GM12878 (cell line): Measurements from ENCODE around the gene PHEX. TPM values are rescaled to one million over a fixed set of nuclear protein-coding genes. Genes with fewer than 3 reads are reported as not detected.

Experiments used
- ATAC-seq: fragments of 200-7000 bp; cut with Tn5 transposase; 3 replicates; pipeline ENCODE4 v1.9.1; 2020; ENCODE audit warnings: mild to moderate bottlenecking, moderate library complexity
- BruUV-seq: library from RNA; stranded (reverse); fragments of 400-500 nt; replicated peaks from 2 replicates; lab custom pipeline; 2021; lab: Mats Ljungman, UMichigan
- CTCF ChIA-PET: fragments of 300-600 bp; sonication (Branson Sonifier 250); formaldehyde crosslinking; extraction: SDS; loops from one replicate; lab custom pipeline; 2021; ENCODE audit warnings: inconsistent platforms; lab: Yijun Ruan, JAX
- POLR2A ChIA-PET: fragments of 350-600 bp; formaldehyde crosslinking; extraction: SDS; loops from one replicate; lab custom pipeline; 2021; ENCODE audit warnings: inconsistent platforms; lab: Charles Lee
- RAD21 ChIA-PET: fragments of 300-600 bp; sonication (Branson Sonifier 250); formaldehyde crosslinking; loops from one replicate; lab custom pipeline; 2023; ENCODE audit warnings: antibody characterized with exemption; ENCODE audit not compliant: unreplicated experiment; lab: Charles Lee
- SMC1A ChIA-PET: fragments of 300-600 bp; sonication (Branson Sonifier 250); formaldehyde crosslinking; loops from one replicate; lab custom pipeline; 2023; ENCODE audit not compliant: unreplicated experiment, uncharacterized antibody; lab: Charles Lee
- DNase-seq: peaks from one replicate; pipeline ENCODE4 v3.0.0-alpha.2; 2011; ENCODE audit warnings: low read depth, low spot score
- FAIRE-seq: peaks from 3 replicates; lab custom pipeline; 2011; peaks lifted over from hg19 to GRCh38; lab: Jason Lieb, UNC
- H2AFZ ChIP-seq: 2 replicates; pipeline ENCODE4 v1.6.0; 2011; ENCODE audit warnings: low read depth, low read length, control low read depth; ENCODE audit not compliant: control insufficient read depth
- H3K27ac ChIP-seq: 2 replicates; pipeline ENCODE4 v1.5.1; 2011; ENCODE audit warnings: control low read depth; ENCODE audit not compliant: control insufficient read depth, insufficient read depth
- H3K27me3 ChIP-seq, 2 experiments: replicated peaks in 1 of 2; 2 replicates each; pipeline versions ENCODE4 v1.6.0 to v1.6.1; 2011; ENCODE audit warnings: low read length in 1 of 2; ENCODE audit not compliant: control insufficient read depth in 2 of 2, insufficient read depth in 2 of 2
- H3K36me3 ChIP-seq, 2 experiments: 2 replicates each; pipeline ENCODE4 v1.5.1; 2011; ENCODE audit warnings: low read length in 1 of 2; ENCODE audit not compliant: control insufficient read depth in 2 of 2, insufficient read depth in 2 of 2
- H3K4me1 ChIP-seq: 2 replicates; pipeline ENCODE4 v1.6.1; 2011; ENCODE audit warnings: mild to moderate bottlenecking, low read length, moderate library complexity, mixed read lengths; ENCODE audit not compliant: control insufficient read depth, insufficient read depth
- H3K4me2 ChIP-seq: 2 replicates; pipeline ENCODE4 v1.6.0; 2011; ENCODE audit warnings: control low read depth; ENCODE audit not compliant: control insufficient read depth, insufficient read depth
- H3K4me3 ChIP-seq: fragments of 200-600 bp; sonication (generic); 2 replicates; pipeline ENCODE4 v1.5.1; 2016
- H3K79me2 ChIP-seq: 2 replicates; pipeline ENCODE4 v1.6.0; 2011; ENCODE audit warnings: low read length; ENCODE audit not compliant: control insufficient read depth, insufficient read depth
- H3K9ac ChIP-seq: 2 replicates; pipeline ENCODE4 v1.8.0; 2011; ENCODE audit warnings: low read length, control low read depth, mixed read lengths; ENCODE audit not compliant: control insufficient read depth, insufficient read depth
- H3K9me3 ChIP-seq: replicated peaks from 3 replicates; pipeline ENCODE4 v1.5.1; 2011; ENCODE audit warnings: mild to moderate bottlenecking, low read length; ENCODE audit not compliant: control insufficient read depth, insufficient read depth
- H4K20me1 ChIP-seq: 2 replicates; pipeline ENCODE4 v1.6.0; 2011; ENCODE audit not compliant: control insufficient read depth, insufficient read depth
- BHLHE40 ChIP-seq, 2 experiments: fragments of 450-650 bp in 1 of 2; IDR thresholded peaks; 2 replicates each; pipeline ENCODE4 v1.6.1; 2011 to 2017; ENCODE audit warnings: low read depth in 2 of 2, borderline replicate concordance in 1 of 2, improper control_type of control experiment in 1 of 2, low read length in 1 of 2, mild to moderate bottlenecking in 1 of 2
- IKZF2 ChIP-seq, 2 experiments: fragments of 450-650 bp; IDR thresholded peaks; 2 replicates each; pipeline ENCODE4 v1.6.1; 2017; ENCODE audit warnings: mild to moderate bottlenecking in 2 of 2, moderate library complexity in 2 of 2
- JUNB ChIP-seq: IDR thresholded peaks from 2 replicates; pipeline ENCODE4 v1.6.1; 2016; ENCODE audit warnings: antibody characterized with exemption, mild to moderate bottlenecking
- NFYB ChIP-seq: IDR thresholded peaks from 2 replicates; pipeline ENCODE4 v1.6.1; 2011; ENCODE audit warnings: low read depth, mild to moderate bottlenecking, low read length, improper control_type of control experiment, moderate library complexity; ENCODE audit not compliant: insufficient read depth
- POLR2A ChIP-seq: IDR thresholded peaks from 2 replicates; pipeline ENCODE4 v1.6.1; 2011; ENCODE audit warnings: low read depth, mild to moderate bottlenecking, low read length
- POLR2AphosphoS2 ChIP-seq: IDR thresholded peaks from 2 replicates; pipeline ENCODE4 v1.6.1; 2011; ENCODE audit warnings: low read depth, mild to moderate bottlenecking, low read length, improper control_type of control experiment, moderate library complexity
- SMAD1 ChIP-seq: fragments of 450-650 bp; IDR thresholded peaks from 2 replicates; pipeline ENCODE4 v1.6.1; 2018; ENCODE audit warnings: mild to moderate bottlenecking, low read depth; ENCODE audit not compliant: partially characterized antibody
- SUZ12 ChIP-seq: fragments of 200-600 bp; sonication (generic); IDR thresholded peaks from one replicate; pipeline ENCODE4 v1.6.1; 2018; ENCODE audit warnings: antibody characterized with exemption, mild to moderate bottlenecking; ENCODE audit not compliant: unreplicated experiment
- WRNIP1 ChIP-seq: IDR thresholded peaks from 2 replicates; pipeline ENCODE4 v1.6.1; 2011; ENCODE audit warnings: low read depth, low read length, improper control_type of control experiment, borderline replicate concordance
- WGBS: methylation state at CpG from one replicate; pipeline ENCODE4 v1.1.6; 2016; ENCODE audit warnings: low lambda C conversion rate; ENCODE audit not compliant: insufficient replicate concordance, insufficient coverage; ENCODE audit errors: missing lambda C conversion rate; 5-methylcytosine and 5-hydroxymethylcytosine counted together
- in situ Hi-C: fragments of 300-500 bp; cut with MboI; formaldehyde crosslinking; loops from 9 replicates; pipeline ENCODE4 v1.14.3; 2018; ENCODE audit warnings: mixed read lengths
- intact Hi-C: fragments of 100-400 bp; cut with micrococcal nuclease; formaldehyde crosslinking; loops from one replicate; pipeline ENCODE4 v1.14.2; 2022; ENCODE audit not compliant: unreplicated experiment
- polyA plus RNA-seq, 11 experiments: library from polyadenylated mRNA; depleted of rRNA in 4 of 11; unstranded in 6 of 11; stranded (reverse) in 5 of 11; fragments of >200 nt; fragmentation: Nextera tagmentation in 4 of 11; fragmentation: Illumina TruSeq in 1 of 11; extraction: Ambion mirVana in 4 of 11; extraction: Trizol in 1 of 11; gene quantifications; 1 replicate in 1 of 11; 2 replicates in 10 of 11; pipeline versions ENCODE4 v1.2.1 to v1.2.3, GENCODE V29; 2011 to 2016; ENCODE audit warnings: inconsistent platforms in 2 of 11, missing spikeins in 2 of 11, low read depth in 1 of 11
- total RNA-seq, 4 experiments: library from RNA; depleted of rRNA in 3 of 4; stranded (reverse); fragments of >200 nt in 3 of 4; fragmentation: Illumina TruSeq in 1 of 4; extraction: Trizol in 1 of 4; gene quantifications; 2 replicates each; pipeline versions ENCODE4 v1.2.1 to v1.2.3, GENCODE V29; 2013 to 2021
- TF ChIP-seq, protein P1 (sequence below): fragments of 450-650 bp; IDR thresholded peaks from 2 replicates; pipeline ENCODE4 v1.6.1; 2017; ENCODE audit warnings: mild to moderate bottlenecking, moderate library complexity

The PHEX gene
- total and polyA plus RNA-seq, 10 of the 15 experiments (the other 5 are each of a cell fraction or from before 2014, with no cell fraction given): 0.12 to 97.2 (median 0.55) TPM

DNA sequence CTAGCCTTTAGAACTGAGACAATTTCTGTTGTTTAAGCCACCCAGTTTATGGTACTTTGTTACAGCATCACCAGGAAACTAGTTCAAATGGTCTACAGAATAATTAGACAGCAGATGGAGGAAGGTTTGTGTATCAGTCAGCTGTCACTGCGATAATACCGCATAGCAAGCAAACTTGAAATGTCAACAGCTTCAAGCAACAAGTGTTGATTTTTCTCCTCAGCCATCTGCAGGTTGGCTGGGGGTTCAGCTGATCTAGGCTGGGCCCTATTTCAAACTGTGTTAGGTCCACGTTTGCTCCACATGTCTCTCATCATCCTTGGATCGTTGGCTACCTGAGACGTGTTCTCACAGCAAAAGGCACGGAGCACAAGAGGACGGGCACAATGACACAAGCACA is 19.2 kb upstream of the PHEX start (continued):
- TF ChIP-seq POLR2AphosphoS2 (no peak), SUZ12 (no peak), POLR2A (no peak), NFYB (no peak)
- TF ChIP-seq, protein P1, sequence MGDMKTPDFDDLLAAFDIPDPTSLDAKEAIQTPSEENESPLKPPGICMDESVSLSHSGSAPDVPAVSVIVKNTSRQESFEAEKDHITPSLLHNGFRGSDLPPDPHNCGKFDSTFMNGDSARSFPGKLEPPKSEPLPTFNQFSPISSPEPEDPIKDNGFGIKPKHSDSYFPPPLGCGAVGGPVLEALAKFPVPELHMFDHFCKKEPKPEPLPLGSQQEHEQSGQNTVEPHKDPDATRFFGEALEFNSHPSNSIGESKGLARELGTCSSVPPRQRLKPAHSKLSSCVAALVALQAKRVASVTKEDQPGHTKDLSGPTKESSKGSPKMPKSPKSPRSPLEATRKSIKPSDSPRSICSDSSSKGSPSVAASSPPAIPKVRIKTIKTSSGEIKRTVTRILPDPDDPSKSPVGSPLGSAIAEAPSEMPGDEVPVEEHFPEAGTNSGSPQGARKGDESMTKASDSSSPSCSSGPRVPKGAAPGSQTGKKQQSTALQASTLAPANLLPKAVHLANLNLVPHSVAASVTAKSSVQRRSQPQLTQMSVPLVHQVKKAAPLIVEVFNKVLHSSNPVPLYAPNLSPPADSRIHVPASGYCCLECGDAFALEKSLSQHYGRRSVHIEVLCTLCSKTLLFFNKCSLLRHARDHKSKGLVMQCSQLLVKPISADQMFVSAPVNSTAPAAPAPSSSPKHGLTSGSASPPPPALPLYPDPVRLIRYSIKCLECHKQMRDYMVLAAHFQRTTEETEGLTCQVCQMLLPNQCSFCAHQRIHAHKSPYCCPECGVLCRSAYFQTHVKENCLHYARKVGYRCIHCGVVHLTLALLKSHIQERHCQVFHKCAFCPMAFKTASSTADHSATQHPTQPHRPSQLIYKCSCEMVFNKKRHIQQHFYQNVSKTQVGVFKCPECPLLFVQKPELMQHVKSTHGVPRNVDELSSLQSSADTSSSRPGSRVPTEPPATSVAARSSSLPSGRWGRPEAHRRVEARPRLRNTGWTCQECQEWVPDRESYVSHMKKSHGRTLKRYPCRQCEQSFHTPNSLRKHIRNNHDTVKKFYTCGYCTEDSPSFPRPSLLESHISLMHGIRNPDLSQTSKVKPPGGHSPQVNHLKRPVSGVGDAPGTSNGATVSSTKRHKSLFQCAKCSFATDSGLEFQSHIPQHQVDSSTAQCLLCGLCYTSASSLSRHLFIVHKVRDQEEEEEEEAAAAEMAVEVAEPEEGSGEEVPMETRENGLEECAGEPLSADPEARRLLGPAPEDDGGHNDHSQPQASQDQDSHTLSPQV: no peak

DNA sequence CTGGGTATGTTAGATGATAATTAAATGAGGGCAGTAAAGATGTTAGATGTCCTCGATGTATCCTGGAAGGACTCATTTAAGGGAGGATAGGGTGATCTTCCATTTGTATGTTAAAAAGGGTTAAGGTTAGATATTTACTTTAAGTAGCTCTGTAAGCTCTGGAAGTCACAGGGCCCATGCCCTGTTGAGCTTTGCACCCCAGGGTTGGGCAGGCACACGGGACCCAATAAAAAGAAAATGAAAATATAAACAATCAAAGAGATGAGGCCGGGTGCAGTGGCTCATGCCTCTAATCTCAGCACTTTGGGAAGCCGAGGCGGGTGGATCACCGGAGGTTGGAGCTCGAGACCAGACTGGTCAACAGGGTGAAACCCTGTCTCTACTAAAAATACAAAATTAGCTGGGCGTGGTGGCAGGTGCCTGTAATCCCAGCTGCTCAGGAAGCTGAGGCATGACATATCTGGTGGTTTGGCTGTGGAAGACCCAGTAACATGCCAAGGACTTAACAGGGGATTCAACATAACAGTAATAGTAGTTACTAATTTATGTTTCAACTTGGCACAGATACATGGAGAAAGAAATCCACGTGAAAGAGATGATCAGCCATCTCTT is 16.9 kb upstream of the PHEX start:
- POLR2A ChIA-PET: no interaction called here
- FAIRE-seq: no peak

More for the DNA sequence above, 16.9 kb upstream of the PHEX start:
- no peak overlapping the region for H2AFZ ChIP-seq
- H3K9ac ChIP-seq: no peak overlapping the region
- WGBS: 60% methylated on average over 9 of the region's 9 CpGs
- H4K20me1 ChIP-seq: no peaks in the 10 kb centered on the region
- intact Hi-C loops (no loop called here), in situ Hi-C loops (no loop called here)
- no peaks in the 10 kb centered on the region for H3K27me3 ChIP-seq
- ChIA-PET RAD21 (interaction anchor here (1.0 to 1.5 kb wide), 2 partner anchors 11 to 46 kb away, joined by 3 to 4 read pairs; no protein-coding TSS in a partner anchor), CTCF (interaction anchor here (0.9 to 1.6 kb wide), 3 partner anchors 10 to 30 kb away, joined by 3 to 4 read pairs (median 3); no protein-coding TSS in a partner anchor), SMC1A (interaction anchor here (0.9 to 1.2 kb wide), 2 partner anchors 24 to 26 kb away, joined by 3 to 4 read pairs; no protein-coding TSS in a partner anchor)
- DNase-seq: no peak
- no peaks in the 10 kb centered on the region for H3K36me3 ChIP-seq
- H3K27ac ChIP-seq: no peak overlapping the region
- H3K79me2 ChIP-seq: no peaks in the 10 kb centered on the region
- no peak overlapping the region for H3K4me2 ChIP-seq
- BruUV-seq: no TSS peak
- no peak for TF ChIP-seq JUNB
- no peak for TF ChIP-seq SMAD1
- TF ChIP-seq BHLHE40 (IDR thresholded peaks at IDR 0.05; ENCODE audit: borderline replicate concordance in 1 of 2, low read depth in 2 of 2, low read length in 1 of 2): no peak
- no peak for TF ChIP-seq WRNIP1
- no peak for TF ChIP-seq IKZF2 (IDR thresholded peaks at IDR 0.05)
- TF ChIP-seq, all 136 proteins: peak for 0
- H3K4me1 ChIP-seq: no peaks in the 10 kb centered on the region
- ATAC-seq: no peak
- H3K4me3 ChIP-seq: no peak overlapping the region
- no peaks in the 10 kb centered on the region for H3K9me3 ChIP-seq
